Measurements from ENCODE around the gene KRTAP10-10. TPM values are rescaled to one million over a fixed set of nuclear protein-coding genes. Genes with fewer than 3 reads are reported as not detected.
"Not testable (repeated sequence)": the region's sequence is repeated elsewhere in the genome, so short reads cannot be mapped to it uniquely, and the experiment has no call there.

KRTAP10-10 gene
- total RNA-seq, 1 donor from 2014 or later: not detected

DNA sequence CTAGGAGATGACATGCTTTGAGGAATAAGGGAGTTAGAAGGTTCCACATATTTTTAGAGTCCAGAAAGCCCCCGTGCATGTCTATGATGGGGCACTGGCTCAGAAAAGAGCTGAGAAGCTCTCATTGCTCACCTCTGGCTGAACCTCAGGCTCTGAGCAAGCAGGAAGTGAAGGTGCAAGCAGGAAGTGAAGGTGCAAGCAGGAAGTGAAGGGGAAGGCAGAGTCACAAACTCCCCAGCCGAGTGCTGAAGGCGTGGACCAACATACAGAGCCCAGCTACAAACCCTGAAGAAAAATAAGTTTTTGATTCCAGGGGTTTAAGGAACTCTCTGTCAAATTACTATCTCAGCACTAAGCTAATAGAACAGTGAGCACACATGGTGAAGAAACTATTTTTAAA, 18.2 kb upstream of the KRTAP10-10 start:
- no peaks in the 10 kb centered on the region for H3K27me3 Mint-ChIP-seq (ENCODE audit: low read depth)
- peaks cover 40% of the 10 kb centered on the region for H3K9me3 Mint-ChIP-seq
- H3K36me3 Mint-ChIP-seq: no peaks in the 10 kb centered on the region
- TF ChIP-seq, protein P1, sequence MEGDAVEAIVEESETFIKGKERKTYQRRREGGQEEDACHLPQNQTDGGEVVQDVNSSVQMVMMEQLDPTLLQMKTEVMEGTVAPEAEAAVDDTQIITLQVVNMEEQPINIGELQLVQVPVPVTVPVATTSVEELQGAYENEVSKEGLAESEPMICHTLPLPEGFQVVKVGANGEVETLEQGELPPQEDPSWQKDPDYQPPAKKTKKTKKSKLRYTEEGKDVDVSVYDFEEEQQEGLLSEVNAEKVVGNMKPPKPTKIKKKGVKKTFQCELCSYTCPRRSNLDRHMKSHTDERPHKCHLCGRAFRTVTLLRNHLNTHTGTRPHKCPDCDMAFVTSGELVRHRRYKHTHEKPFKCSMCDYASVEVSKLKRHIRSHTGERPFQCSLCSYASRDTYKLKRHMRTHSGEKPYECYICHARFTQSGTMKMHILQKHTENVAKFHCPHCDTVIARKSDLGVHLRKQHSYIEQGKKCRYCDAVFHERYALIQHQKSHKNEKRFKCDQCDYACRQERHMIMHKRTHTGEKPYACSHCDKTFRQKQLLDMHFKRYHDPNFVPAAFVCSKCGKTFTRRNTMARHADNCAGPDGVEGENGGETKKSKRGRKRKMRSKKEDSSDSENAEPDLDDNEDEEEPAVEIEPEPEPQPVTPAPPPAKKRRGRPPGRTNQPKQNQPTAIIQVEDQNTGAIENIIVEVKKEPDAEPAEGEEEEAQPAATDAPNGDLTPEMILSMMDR (IDR thresholded peaks at IDR 0.05; ENCODE audit: unreplicated experiment): no peak
- no peaks in the 10 kb centered on the region for H3K4me1 Mint-ChIP-seq
- H3K27ac Mint-ChIP-seq: no peak overlapping the region
- H3K4me3 Mint-ChIP-seq: no peak overlapping the region
- no peak for DNase-seq (ENCODE audit: low spot score in 2 of 2, unreplicated experiment in 2 of 2)

- DNase-seq (ENCODE audit: low spot score in 2 of 2, unreplicated experiment in 2 of 2): no peak
- TF ChIP-seq, protein P1 (IDR thresholded peaks at IDR 0.05; ENCODE audit: unreplicated experiment): no peak
- no peaks in the 10 kb centered on the region for H3K4me1 Mint-ChIP-seq
- H3K27me3 Mint-ChIP-seq (ENCODE audit: low read depth): no peaks in the 10 kb centered on the region
- no peak overlapping the region for H3K4me3 Mint-ChIP-seq
- H3K27ac Mint-ChIP-seq: no peak overlapping the region
- no peaks in the 10 kb centered on the region for H3K36me3 Mint-ChIP-seq
- H3K9me3 Mint-ChIP-seq: peaks cover 50% of the 10 kb centered on the region
Observed at GRCh38 chr21:44619886-44620285, 17.3 kb upstream of the KRTAP10-10 start.

- Mint-ChIP-seq H3K27ac (no peak overlapping the region), H3K36me3 (no peaks in the 10 kb centered on the region), H3K9me3 (peaks cover 52% of the 10 kb centered on the region), H3K27me3 (ENCODE audit: low read depth) (no peaks in the 10 kb centered on the region), H3K4me1 (no peaks in the 10 kb centered on the region), H3K4me3 (no peak overlapping the region)
- no peak for DNase-seq (ENCODE audit: low spot score in 2 of 2, unreplicated experiment in 2 of 2)
- TF ChIP-seq, protein P1 (IDR thresholded peaks at IDR 0.05; ENCODE audit: unreplicated experiment): no peak
Observed at GRCh38 chr21:44623575-44623974, 13.6 kb upstream of the KRTAP10-10 start.

GRCh38 chr21:44625756-44626155, 11.4 kb upstream of the KRTAP10-10 start:
- no peak for DNase-seq (ENCODE audit: low spot score in 2 of 2, unreplicated experiment in 2 of 2)
- H3K4me1 Mint-ChIP-seq: no peaks in the 10 kb centered on the region
- H3K27me3 Mint-ChIP-seq (ENCODE audit: low read depth): no peaks in the 10 kb centered on the region
- H3K27ac Mint-ChIP-seq: no peak overlapping the region
- no peak overlapping the region for H3K4me3 Mint-ChIP-seq
- no peaks in the 10 kb centered on the region for H3K36me3 Mint-ChIP-seq
- peaks cover 40% of the 10 kb centered on the region for H3K9me3 Mint-ChIP-seq
- TF ChIP-seq, protein P1 (IDR thresholded peaks at IDR 0.05; ENCODE audit: unreplicated experiment): no peak

DNA sequence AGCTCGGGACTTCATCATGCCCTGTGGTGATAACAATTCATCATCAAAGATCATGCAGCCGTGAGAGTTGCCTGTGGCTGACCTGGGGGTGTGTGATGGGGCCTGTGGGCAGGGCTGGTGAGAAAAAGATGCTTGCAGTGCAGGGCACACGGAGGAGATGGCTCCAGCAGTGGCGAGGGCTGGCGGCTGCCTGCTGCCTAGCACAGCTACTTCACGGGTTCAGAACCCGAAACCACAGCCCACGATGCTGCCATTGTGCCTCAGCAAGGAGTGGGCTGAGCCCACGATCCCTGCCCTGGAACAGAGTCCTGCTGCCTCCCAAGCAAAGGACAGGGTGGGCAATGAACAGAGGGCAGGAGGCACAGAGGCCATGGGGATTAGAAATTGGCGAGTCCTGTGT, 10.9 kb upstream of the KRTAP10-10 start:
- H3K4me3 Mint-ChIP-seq: no peak overlapping the region
- no peaks in the 10 kb centered on the region for H3K36me3 Mint-ChIP-seq
- H3K9me3 Mint-ChIP-seq: peaks cover 43% of the 10 kb centered on the region
- H3K27ac Mint-ChIP-seq: no peak overlapping the region
- no peaks in the 10 kb centered on the region for H3K4me1 Mint-ChIP-seq
- TF ChIP-seq, protein P1 (IDR thresholded peaks at IDR 0.05; ENCODE audit: unreplicated experiment): no peak
- DNase-seq (ENCODE audit: low spot score in 2 of 2, unreplicated experiment in 2 of 2): no peak
- H3K27me3 Mint-ChIP-seq (ENCODE audit: low read depth): no peaks in the 10 kb centered on the region

DNA sequence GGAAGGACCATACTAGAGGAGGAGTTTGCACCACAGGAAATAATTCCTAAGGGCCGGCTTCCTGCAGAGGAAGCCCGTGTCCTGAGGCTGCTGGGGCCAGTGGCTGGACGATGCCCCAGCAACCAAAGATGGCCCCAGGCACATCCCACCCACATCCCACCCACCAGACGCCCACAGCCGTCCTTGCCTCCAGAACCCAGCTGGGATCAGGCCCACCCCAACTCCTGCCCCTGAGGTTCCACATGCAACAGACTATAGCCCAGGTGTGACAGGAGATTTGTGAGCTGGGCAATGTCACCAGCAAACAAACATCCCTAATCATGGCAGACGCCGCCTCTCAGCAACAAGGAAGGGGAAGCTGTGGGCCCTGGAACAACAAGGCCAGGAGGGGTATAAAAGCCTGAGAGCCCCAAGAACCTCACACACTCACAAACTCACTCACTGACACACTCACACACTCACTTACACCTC, 10.4 kb upstream of the KRTAP10-10 start, which contains the start of gene KRTAP10-9:
KRTAP10-9 (plus strand) TSS at position 421 of the 471 bp plus-strand sequence. CDS start 79 bp downstream, outside the sequence.
- Mint-ChIP-seq H3K4me1 (no peaks in the 10 kb centered on the region), H3K27me3 (ENCODE audit: low read depth) (no peaks in the 10 kb centered on the region), H3K4me3 (no peak within 1 kb of the TSS), H3K9me3 (peaks cover 47% of the 10 kb centered on the region), H3K36me3 (no peaks in the 10 kb centered on the region), H3K27ac (no peak within 1 kb of the TSS)
- DNase-seq (ENCODE audit: low spot score in 2 of 2, unreplicated experiment in 2 of 2): no peak
- TF ChIP-seq, protein P1 (IDR thresholded peaks at IDR 0.05; ENCODE audit: unreplicated experiment): no peak

- H3K4me1 Mint-ChIP-seq; H3K27me3 Mint-ChIP-seq (ENCODE audit: low read depth); H3K4me3 Mint-ChIP-seq; H3K27ac Mint-ChIP-seq; H3K36me3 Mint-ChIP-seq; DNase-seq (ENCODE audit: low spot score in 2 of 2, unreplicated experiment in 2 of 2): not testable (repeated sequence)
- peaks cover 50% of the 10 kb centered on the region for H3K9me3 Mint-ChIP-seq
Observed at GRCh38 chr21:44627181-44627822, 9.9 kb upstream of the KRTAP10-10 start.

- not testable (repeated sequence) for DNase-seq (ENCODE audit: low spot score in 2 of 2, unreplicated experiment in 2 of 2); H3K36me3 Mint-ChIP-seq; H3K4me3 Mint-ChIP-seq; H3K4me1 Mint-ChIP-seq; H3K27me3 Mint-ChIP-seq (ENCODE audit: low read depth); H3K27ac Mint-ChIP-seq
- peaks cover 45% of the 10 kb centered on the region for H3K9me3 Mint-ChIP-seq
Observed at GRCh38 chr21:44627831-44628233, 9.3 kb upstream of the KRTAP10-10 start.
